Keratinocyte (primary cell): Measurements from ENCODE around the gene TMCO4. TPM values are rescaled to one million over a fixed set of nuclear protein-coding genes. Genes with fewer than 3 reads are reported as not detected.

ENCODE experiments used
- DNase-seq: peaks from one replicate; pipeline ENCODE4 v3.0.0-alpha.2; 2011; ENCODE audit warnings: low read depth, missing footprints, low spot score
- FAIRE-seq: peaks from 2 replicates; lab custom pipeline; 2011; peaks lifted over from hg19 to GRCh38; lab: Jason Lieb, UNC
- H2AFZ ChIP-seq: 2 replicates; pipeline ENCODE4 v1.6.0; 2012; ENCODE audit warnings: low read length, control low read depth, inconsistent platforms; ENCODE audit not compliant: control insufficient read depth
- H3K27ac ChIP-seq: 2 replicates; pipeline ENCODE4 v1.5.1; 2011; ENCODE audit warnings: low read length; ENCODE audit not compliant: control insufficient read depth, insufficient read depth
- H3K27me3 ChIP-seq: 3 replicates; pipeline ENCODE4 v1.6.0; 2011; ENCODE audit warnings: low read length; ENCODE audit not compliant: control insufficient read depth, insufficient read depth; ENCODE audit errors: extremely low read depth
- H3K36me3 ChIP-seq, 2 experiments: 2 replicates in 1 of 2; 3 replicates in 1 of 2; pipeline ENCODE4 v1.5.1; 2011; ENCODE audit warnings: low read length in 2 of 2, mild to moderate bottlenecking in 1 of 2; ENCODE audit not compliant: control insufficient read depth in 2 of 2, insufficient read depth in 2 of 2; ENCODE audit errors: extremely low read depth in 1 of 2
- H3K4me1 ChIP-seq: 3 replicates; pipeline ENCODE4 v1.5.1; 2011; ENCODE audit warnings: low read length; ENCODE audit not compliant: control insufficient read depth, insufficient read depth; ENCODE audit errors: extremely low read depth
- H3K4me2 ChIP-seq: 3 replicates; pipeline ENCODE4 v1.6.0; 2011; ENCODE audit warnings: low read depth, low read length; ENCODE audit not compliant: control insufficient read depth, insufficient read depth; ENCODE audit errors: extremely low read depth
- H3K4me3 ChIP-seq, 3 experiments: fragments of 200-600 bp in 1 of 3; sonication (generic) in 1 of 3; 2 replicates in 2 of 3; 3 replicates in 1 of 3; pipeline ENCODE4 v1.5.1; 2011 to 2016; ENCODE audit warnings: low read length in 3 of 3, mild to moderate bottlenecking in 3 of 3, control low read depth in 2 of 3, inconsistent platforms in 1 of 3, low read depth in 1 of 3, mixed read lengths in 1 of 3, mixed run types in 1 of 3, moderate library complexity in 1 of 3; ENCODE audit not compliant: control insufficient read depth in 2 of 3, insufficient read depth in 2 of 3; ENCODE audit errors: extremely low read depth in 1 of 3
- H3K79me2 ChIP-seq: 2 replicates; pipeline ENCODE4 v1.6.0; 2012; ENCODE audit warnings: low read length; ENCODE audit not compliant: control insufficient read depth, insufficient read depth
- H3K9ac ChIP-seq: 3 replicates; pipeline ENCODE4 v1.6.0; 2011; ENCODE audit warnings: low read length; ENCODE audit not compliant: control insufficient read depth, insufficient read depth; ENCODE audit errors: extremely low read depth
- H3K9me1 ChIP-seq: 3 replicates; pipeline ENCODE4 v1.6.0; 2011; ENCODE audit warnings: low read length; ENCODE audit not compliant: control insufficient read depth, insufficient read depth; ENCODE audit errors: extremely low read depth
- H3K9me3 ChIP-seq: 2 replicates; pipeline ENCODE4 v1.5.1; 2012; ENCODE audit warnings: low read depth, low read length; ENCODE audit not compliant: control insufficient read depth
- H4K20me1 ChIP-seq: 3 replicates; pipeline ENCODE4 v1.6.0; 2011; ENCODE audit warnings: low read length; ENCODE audit not compliant: control insufficient read depth, insufficient read depth; ENCODE audit errors: extremely low read depth
- EZH2 ChIP-seq: IDR thresholded peaks from one replicate; pipeline ENCODE4 v1.6.1; 2012; ENCODE audit warnings: inconsistent platforms, mild to moderate bottlenecking, low read length, moderate library complexity
- dilution Hi-C: fragments of 300-500 bp; cut with MboI; formaldehyde crosslinking; loops from one replicate; pipeline ENCODE4 v1.7.0; 2020; ENCODE audit warnings: low sequenced_read_pairs; ENCODE audit not compliant: extremely low pct_ligation_motif_present
- polyA plus RNA-seq, 5 experiments: library from polyadenylated mRNA; depleted of rRNA in 3 of 5; stranded (reverse) in 3 of 5; stranded (forward) in 1 of 5; unstranded in 1 of 5; fragments of >200 nt; gene quantifications; 1 replicate in 1 of 5; 2 replicates in 3 of 5; 3 replicates in 1 of 5; pipeline versions ENCODE4 v1.2.1 to v1.2.3, GENCODE V29; 2011 to 2012; ENCODE audit warnings: missing spikeins in 2 of 5, low read depth in 1 of 5, low replicate concordance in 1 of 5
- TF ChIP-seq, protein P1 (sequence below), 3 experiments: IDR thresholded peaks in 1 of 3; conservative IDR thresholded peaks in 1 of 3; optimal IDR thresholded peaks in 1 of 3; 2 replicates in 2 of 3; 3 replicates in 1 of 3; pipeline versions ENCODE3 to v1.5.1; 2011; ENCODE audit warnings: low read length in 3 of 3, mild to moderate bottlenecking in 3 of 3, moderate library complexity in 2 of 3, control low read depth in 1 of 3, inconsistent platforms in 1 of 3; ENCODE audit not compliant: insufficient read depth in 2 of 3; ENCODE audit errors: extremely low read depth in 1 of 3

TMCO4 gene
- polyA plus RNA-seq, 1 donor (not counting 4 experiments of a cell fraction or from before 2014, with no cell fraction given) = 1.2 TPM

DNA sequence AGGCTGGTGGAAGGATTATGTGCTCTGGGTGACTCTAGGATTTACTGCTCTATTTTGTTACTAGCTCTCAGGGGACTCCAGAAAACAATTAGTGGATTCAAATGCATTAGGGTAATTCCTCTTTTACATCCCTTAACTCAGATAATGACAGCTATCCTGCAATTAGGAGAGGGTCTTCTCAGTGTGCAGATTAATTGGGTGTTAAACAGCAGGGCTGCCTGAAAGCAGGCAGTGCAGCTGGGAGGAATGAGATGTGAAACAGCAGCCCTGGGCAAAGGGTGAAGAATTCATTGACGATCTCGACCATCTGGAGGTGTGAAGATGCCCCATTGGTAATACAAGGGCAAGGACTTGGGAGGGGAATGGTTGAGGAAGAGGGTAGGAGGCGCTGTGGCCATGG lies 68.9 kb downstream of the TMCO4 start:
- no peak overlapping the region for H2AFZ ChIP-seq
- TF ChIP-seq, protein P1, sequence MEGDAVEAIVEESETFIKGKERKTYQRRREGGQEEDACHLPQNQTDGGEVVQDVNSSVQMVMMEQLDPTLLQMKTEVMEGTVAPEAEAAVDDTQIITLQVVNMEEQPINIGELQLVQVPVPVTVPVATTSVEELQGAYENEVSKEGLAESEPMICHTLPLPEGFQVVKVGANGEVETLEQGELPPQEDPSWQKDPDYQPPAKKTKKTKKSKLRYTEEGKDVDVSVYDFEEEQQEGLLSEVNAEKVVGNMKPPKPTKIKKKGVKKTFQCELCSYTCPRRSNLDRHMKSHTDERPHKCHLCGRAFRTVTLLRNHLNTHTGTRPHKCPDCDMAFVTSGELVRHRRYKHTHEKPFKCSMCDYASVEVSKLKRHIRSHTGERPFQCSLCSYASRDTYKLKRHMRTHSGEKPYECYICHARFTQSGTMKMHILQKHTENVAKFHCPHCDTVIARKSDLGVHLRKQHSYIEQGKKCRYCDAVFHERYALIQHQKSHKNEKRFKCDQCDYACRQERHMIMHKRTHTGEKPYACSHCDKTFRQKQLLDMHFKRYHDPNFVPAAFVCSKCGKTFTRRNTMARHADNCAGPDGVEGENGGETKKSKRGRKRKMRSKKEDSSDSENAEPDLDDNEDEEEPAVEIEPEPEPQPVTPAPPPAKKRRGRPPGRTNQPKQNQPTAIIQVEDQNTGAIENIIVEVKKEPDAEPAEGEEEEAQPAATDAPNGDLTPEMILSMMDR (optimal IDR thresholded peaks at IDR 0.05 in 1 of 3, IDR thresholded peaks at IDR 0.05 in 1 of 3, conservative IDR thresholded peaks at IDR 0.05 in 1 of 3; ENCODE audit: extremely low read depth in 1 of 3, insufficient read depth in 2 of 3, low read length in 3 of 3) = no peak
- TF ChIP-seq EZH2 = no peak
- no peaks in the 10 kb centered on the region for H3K9me1 ChIP-seq
- H3K9ac ChIP-seq = no peak overlapping the region
- no peaks in the 10 kb centered on the region for H3K4me1 ChIP-seq
- DNase-seq = no peak
- H3K4me3 ChIP-seq = no peak overlapping the region
- no peak for FAIRE-seq
- no peaks in the 10 kb centered on the region for H3K36me3 ChIP-seq
- H4K20me1 ChIP-seq = no peaks in the 10 kb centered on the region
- H3K9me3 ChIP-seq = peaks cover 6% of the 10 kb centered on the region
- no peak overlapping the region for H3K27ac ChIP-seq
- no peaks in the 10 kb centered on the region for H3K27me3 ChIP-seq
- no peaks in the 10 kb centered on the region for H3K79me2 ChIP-seq
- H3K4me2 ChIP-seq = no peak overlapping the region
- dilution Hi-C loops = no loop called here

- Histone ChIP-seq H4K20me1 (no peaks in the 10 kb centered on the region), H3K9me1 (no peaks in the 10 kb centered on the region), H3K36me3 (no peaks in the 10 kb centered on the region), H3K4me2 (no peak overlapping the region), H2AFZ (no peak overlapping the region), H3K79me2 (no peaks in the 10 kb centered on the region), H3K4me3 (no peak overlapping the region), H3K4me1 (no peaks in the 10 kb centered on the region), H3K9me3 (peaks cover 6% of the 10 kb centered on the region), H3K27me3 (no peaks in the 10 kb centered on the region), H3K9ac (no peak overlapping the region), H3K27ac (no peak overlapping the region)
- TF ChIP-seq, protein P1 (optimal IDR thresholded peaks at IDR 0.05 in 1 of 3, IDR thresholded peaks at IDR 0.05 in 1 of 3, conservative IDR thresholded peaks at IDR 0.05 in 1 of 3; ENCODE audit: extremely low read depth in 1 of 3, insufficient read depth in 2 of 3, low read length in 3 of 3) = no peak
- no peak for TF ChIP-seq EZH2
- no peak for DNase-seq
- dilution Hi-C loops = no loop called here
- no peak for FAIRE-seq
Measured at GRCh38 chr1:19730232-19730631, 69.5 kb downstream of the TMCO4 start.
